ENCODE results near the gene PAPOLA.

DNA sequence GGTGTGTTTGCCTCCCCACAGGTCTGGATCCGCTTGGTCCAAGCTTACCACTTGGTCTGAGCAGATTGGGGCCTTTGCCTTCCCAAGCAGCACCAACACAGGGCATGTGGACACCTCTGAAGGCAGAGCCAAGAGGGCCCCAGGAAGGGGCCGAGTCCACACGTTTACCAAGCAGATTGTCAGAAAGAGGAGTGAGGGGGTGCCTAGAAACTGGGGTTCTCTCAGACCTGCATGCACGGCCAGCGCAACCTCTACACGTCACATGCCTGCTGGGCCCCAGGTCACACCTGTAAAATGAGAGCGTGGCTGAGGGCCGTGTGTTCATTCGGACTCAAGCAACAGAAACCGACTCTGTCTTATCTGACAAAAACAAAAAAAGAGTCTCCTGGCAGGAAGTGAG lies 96.9 kb downstream of the PAPOLA start:
- TF ChIP-seq, protein P1, sequence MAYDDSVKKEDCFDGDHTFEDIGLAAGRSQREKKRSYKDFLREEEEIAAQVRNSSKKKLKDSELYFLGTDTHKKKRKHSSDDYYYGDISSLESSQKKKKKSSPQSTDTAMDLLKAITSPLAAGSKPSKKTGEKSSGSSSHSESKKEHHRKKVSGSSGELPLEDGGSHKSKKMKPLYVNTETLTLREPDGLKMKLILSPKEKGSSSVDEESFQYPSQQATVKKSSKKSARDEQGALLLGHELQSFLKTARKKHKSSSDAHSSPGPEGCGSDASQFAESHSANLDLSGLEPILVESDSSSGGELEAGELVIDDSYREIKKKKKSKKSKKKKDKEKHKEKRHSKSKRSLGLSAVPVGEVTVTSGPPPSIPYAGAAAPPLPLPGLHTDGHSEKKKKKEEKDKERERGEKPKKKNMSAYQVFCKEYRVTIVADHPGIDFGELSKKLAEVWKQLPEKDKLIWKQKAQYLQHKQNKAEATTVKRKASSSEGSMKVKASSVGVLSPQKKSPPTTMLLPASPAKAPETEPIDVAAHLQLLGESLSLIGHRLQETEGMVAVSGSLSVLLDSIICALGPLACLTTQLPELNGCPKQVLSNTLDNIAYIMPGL (CRISPR knock-in tag; IDR thresholded peaks at IDR 0.05; ENCODE audit: borderline replicate concordance) = no peak
- TF ChIP-seq MAZ (IDR thresholded peaks at IDR 0.05; ENCODE audit: borderline replicate concordance, low read depth, low read length) = no peak
- TF ChIP-seq, protein P2, sequence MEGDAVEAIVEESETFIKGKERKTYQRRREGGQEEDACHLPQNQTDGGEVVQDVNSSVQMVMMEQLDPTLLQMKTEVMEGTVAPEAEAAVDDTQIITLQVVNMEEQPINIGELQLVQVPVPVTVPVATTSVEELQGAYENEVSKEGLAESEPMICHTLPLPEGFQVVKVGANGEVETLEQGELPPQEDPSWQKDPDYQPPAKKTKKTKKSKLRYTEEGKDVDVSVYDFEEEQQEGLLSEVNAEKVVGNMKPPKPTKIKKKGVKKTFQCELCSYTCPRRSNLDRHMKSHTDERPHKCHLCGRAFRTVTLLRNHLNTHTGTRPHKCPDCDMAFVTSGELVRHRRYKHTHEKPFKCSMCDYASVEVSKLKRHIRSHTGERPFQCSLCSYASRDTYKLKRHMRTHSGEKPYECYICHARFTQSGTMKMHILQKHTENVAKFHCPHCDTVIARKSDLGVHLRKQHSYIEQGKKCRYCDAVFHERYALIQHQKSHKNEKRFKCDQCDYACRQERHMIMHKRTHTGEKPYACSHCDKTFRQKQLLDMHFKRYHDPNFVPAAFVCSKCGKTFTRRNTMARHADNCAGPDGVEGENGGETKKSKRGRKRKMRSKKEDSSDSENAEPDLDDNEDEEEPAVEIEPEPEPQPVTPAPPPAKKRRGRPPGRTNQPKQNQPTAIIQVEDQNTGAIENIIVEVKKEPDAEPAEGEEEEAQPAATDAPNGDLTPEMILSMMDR (IDR thresholded peaks at IDR 0.05) = no peak
- TF ChIP-seq HDAC2 (IDR thresholded peaks at IDR 0.05) = no peak
- TF ChIP-seq, protein P3, sequence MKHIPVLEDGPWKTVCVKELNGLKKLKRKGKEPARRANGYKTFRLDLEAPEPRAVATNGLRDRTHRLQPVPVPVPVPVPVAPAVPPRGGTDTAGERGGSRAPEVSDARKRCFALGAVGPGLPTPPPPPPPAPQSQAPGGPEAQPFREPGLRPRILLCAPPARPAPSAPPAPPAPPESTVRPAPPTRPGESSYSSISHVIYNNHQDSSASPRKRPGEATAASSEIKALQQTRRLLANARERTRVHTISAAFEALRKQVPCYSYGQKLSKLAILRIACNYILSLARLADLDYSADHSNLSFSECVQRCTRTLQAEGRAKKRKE (CRISPR knock-in tag; IDR thresholded peaks at IDR 0.05; ENCODE audit: low read depth) = no peak
- TF ChIP-seq, protein P4, sequence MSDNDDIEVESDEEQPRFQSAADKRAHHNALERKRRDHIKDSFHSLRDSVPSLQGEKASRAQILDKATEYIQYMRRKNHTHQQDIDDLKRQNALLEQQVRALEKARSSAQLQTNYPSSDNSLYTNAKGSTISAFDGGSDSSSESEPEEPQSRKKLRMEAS (IDR thresholded peaks at IDR 0.05) = no peak
- no peak for TF ChIP-seq MAFK (IDR thresholded peaks at IDR 0.05; ENCODE audit: partially characterized antibody)
